Fibroblast of mammary gland (primary cell): ENCODE results near the gene LHB.

Experiments used
- DNase-seq: peaks from one replicate; pipeline ENCODE4 v3.0.0-alpha.2; 2010; ENCODE audit warnings: low read depth
- H3K4me3 ChIP-seq: 2 replicates; pipeline ENCODE4 v1.5.1; 2011; ENCODE audit warnings: low read depth, mild to moderate bottlenecking, low read length, moderate library complexity; ENCODE audit not compliant: control insufficient read depth
- TF ChIP-seq, protein P1 (sequence below): conservative IDR thresholded peaks from 2 replicates; pipeline ENCODE4 v1.5.1; 2011; ENCODE audit warnings: low read depth, low read length, inconsistent platforms; ENCODE audit not compliant: control insufficient read depth, insufficient read depth

Gene LHB

DNA sequence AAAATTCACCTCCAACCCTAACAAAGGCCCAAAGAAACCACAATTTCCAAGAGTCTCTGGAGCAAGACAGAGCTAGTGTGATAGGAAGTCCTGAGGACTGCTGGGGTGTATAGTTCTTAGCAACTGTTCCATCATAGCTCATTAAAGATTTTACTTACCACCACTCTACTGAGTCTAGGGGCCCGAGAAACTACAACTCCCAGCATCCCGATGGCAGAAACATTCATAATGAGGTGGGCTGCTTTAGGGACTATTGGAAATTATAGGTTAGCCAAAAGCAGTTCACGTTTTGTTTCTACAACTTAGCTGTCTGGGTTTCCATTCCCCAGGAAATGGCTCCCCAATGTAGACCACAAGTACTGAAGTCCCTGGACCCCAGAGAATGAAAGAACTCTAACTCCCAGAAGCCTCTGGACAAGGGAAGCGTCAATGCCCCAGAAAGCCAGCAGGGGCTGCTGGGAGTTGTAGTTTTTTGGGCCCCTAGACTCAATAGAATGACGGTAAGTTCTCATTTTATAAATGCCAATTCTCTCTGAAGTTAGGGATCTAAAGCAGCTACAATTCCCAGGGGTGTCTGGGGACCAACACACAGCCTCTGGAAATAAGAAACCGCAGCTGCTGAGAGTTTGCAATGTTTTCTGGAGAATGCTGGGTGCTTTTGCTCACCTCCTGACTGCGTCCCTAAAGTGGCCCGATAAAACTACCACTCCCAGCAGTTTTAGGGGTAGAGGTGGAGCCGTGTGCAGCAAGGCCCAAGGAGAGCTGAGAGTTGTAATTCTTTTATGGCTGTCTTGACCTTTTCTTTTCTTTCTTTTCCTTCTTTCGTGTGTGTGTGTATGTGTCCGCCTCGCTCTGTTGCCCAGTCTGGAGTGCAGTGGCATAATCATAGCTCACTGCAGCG lies 40.7 kb downstream of the LHB start:
- TF ChIP-seq, protein P1, sequence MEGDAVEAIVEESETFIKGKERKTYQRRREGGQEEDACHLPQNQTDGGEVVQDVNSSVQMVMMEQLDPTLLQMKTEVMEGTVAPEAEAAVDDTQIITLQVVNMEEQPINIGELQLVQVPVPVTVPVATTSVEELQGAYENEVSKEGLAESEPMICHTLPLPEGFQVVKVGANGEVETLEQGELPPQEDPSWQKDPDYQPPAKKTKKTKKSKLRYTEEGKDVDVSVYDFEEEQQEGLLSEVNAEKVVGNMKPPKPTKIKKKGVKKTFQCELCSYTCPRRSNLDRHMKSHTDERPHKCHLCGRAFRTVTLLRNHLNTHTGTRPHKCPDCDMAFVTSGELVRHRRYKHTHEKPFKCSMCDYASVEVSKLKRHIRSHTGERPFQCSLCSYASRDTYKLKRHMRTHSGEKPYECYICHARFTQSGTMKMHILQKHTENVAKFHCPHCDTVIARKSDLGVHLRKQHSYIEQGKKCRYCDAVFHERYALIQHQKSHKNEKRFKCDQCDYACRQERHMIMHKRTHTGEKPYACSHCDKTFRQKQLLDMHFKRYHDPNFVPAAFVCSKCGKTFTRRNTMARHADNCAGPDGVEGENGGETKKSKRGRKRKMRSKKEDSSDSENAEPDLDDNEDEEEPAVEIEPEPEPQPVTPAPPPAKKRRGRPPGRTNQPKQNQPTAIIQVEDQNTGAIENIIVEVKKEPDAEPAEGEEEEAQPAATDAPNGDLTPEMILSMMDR: no peak
- peak; percentile 28 for DNase-seq
- no peak overlapping the region for H3K4me3 ChIP-seq

GRCh38 chr19:48970923-48971395 lies 45.9 kb downstream of the LHB start:
- TF ChIP-seq, protein P1: peak; percentile 92
- DNase-seq: peak; percentile 77

GRCh38 chr19:48970139-48970766 lies 46.6 kb downstream of the LHB start:
- DNase-seq: no peak
- TF ChIP-seq, protein P1: no peak
- H3K4me3 ChIP-seq: no peak overlapping the region

More at GRCh38 chr19:48970923-48971395, 45.9 kb downstream of the LHB start:
- no peak overlapping the region for H3K4me3 ChIP-seq

- no peak overlapping the region for H3K4me3 ChIP-seq
- DNase-seq: peak; percentile 51
- TF ChIP-seq, protein P1: no peak
Measured at GRCh38 chr19:48969276-48970138, 47.4 kb downstream of the LHB start.

- H3K4me3 ChIP-seq: no peak overlapping the region
- TF ChIP-seq, protein P1: no peak
- DNase-seq: no peak
Measured at GRCh38 chr19:48968813-48969218, 48.1 kb downstream of the LHB start.

GRCh38 chr19:48968179-48968661 lies 48.7 kb downstream of the LHB start:
- H3K4me3 ChIP-seq: no peak overlapping the region
- DNase-seq: peak; percentile 36

More at GRCh38 chr19:48968179-48968661, 48.7 kb downstream of the LHB start:
- TF ChIP-seq, protein P1: no peak
